Muscle layer of colon (tissue), 2 donors: ENCODE data around the gene B4GAT1.
"Not testable (repeated sequence)": the region's sequence is repeated elsewhere in the genome, so short reads cannot be mapped to it uniquely, and the experiment has no call there.

Source experiments
- H3K27ac ChIP-seq: one replicate; pipeline ENCODE4 v1.7.0; 2013; ENCODE audit warnings: low read depth, mild to moderate bottlenecking, low read length, moderate library complexity
- H3K27me3 ChIP-seq, 2 donors: one replicate each; pipeline ENCODE4 v1.7.0; 2013; ENCODE audit warnings: low read length in 2 of 2, mild to moderate bottlenecking in 2 of 2; ENCODE audit not compliant: insufficient read depth in 2 of 2, control insufficient read depth in 1 of 2
- H3K36me3 ChIP-seq: one replicate; pipeline ENCODE4 v1.7.0; 2013; ENCODE audit warnings: mild to moderate bottlenecking, low read length; ENCODE audit not compliant: insufficient read depth
- H3K4me1 ChIP-seq: one replicate; pipeline ENCODE4 v1.7.0; 2013; ENCODE audit warnings: mild to moderate bottlenecking, low read length; ENCODE audit not compliant: insufficient read depth
- H3K4me3 ChIP-seq, 2 donors: one replicate each; pipeline ENCODE4 v1.7.0; 2013; ENCODE audit warnings: low read length in 2 of 2, low read depth in 1 of 2, mild to moderate bottlenecking in 1 of 2, moderate library complexity in 1 of 2
- H3K9ac ChIP-seq: one replicate; pipeline ENCODE4 v1.7.0; 2013; ENCODE audit warnings: low read length
- H3K9me3 ChIP-seq: one replicate; pipeline ENCODE4 v1.7.0; 2013; ENCODE audit warnings: mild to moderate bottlenecking, low read length
- donor health status: abdominal sarcoma.
- donor health status: Adenocarcinoma of cecum.

Gene B4GAT1

GRCh38 chr11:66315921-66316811 lies 31.3 kb downstream of the B4GAT1 start:
- H3K9ac ChIP-seq: no peak overlapping the region
- no peaks in the 10 kb centered on the region for H3K36me3 ChIP-seq
- peaks cover 48% of the 10 kb centered on the region for H3K4me1 ChIP-seq
- H3K9me3 ChIP-seq: no peaks in the 10 kb centered on the region
- H3K4me3 ChIP-seq: peak overlapping the region; percentile 66 to 67
- peak overlapping the region; percentile 90 for H3K27ac ChIP-seq
- no peaks in the 10 kb centered on the region for H3K27me3 ChIP-seq

GRCh38 chr11:66315498-66315885 lies 31.9 kb downstream of the B4GAT1 start:
- Histone ChIP-seq H3K27ac (peak overlapping the region; percentile 90), H3K27me3 (no peaks in the 10 kb centered on the region), H3K36me3 (no peaks in the 10 kb centered on the region), H3K4me1 (peaks cover 48% of the 10 kb centered on the region), H3K4me3 (peak overlapping the region; percentile 66 to 67), H3K9ac (no peak overlapping the region), H3K9me3 (no peaks in the 10 kb centered on the region)

DNA sequence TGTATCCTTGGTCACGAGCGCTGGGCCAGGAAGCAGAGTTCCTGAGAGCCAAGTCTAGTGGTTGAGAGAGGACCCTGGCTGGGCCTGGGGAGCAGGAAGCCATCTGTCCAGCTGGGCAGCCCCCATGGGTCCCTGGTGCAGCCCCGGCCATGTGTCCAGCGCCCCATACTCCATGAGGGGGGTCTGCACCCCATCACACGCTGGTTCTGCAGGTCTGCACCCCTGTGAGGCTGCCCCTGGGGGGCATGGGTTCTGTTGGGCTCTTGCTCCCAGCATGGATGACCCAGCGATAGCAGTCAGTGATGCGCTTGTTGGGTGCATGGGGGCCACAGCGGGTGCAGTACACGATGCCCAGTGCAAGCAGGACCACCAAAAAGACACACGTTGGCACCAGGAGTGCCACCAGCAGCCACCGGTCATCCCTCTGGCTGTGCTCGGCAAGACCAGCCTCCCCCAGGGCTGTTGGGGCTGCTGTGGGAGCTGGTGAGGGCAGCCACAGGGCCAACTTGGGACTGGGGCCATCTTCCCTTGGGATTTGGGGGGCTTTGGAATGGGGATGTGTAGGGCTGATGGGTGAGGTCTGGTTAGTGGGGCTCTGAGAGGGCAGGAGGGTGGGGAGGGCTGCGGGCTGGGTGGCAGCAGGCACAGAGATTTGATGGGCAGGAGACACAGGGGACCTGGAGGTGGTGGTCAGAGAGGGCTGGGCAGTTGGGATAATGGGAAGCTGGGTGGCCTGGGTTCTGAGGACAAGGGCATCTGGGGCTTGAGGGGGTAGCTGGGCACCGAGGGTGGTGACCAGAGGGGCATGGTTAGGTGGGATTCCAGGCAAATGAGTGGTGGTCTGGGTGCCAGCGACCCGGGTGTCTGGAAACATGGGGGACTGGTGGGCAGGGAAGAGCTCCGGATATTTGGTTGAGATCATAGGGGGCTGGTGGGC lies 32.6 kb downstream of the B4GAT1 start:
- no peaks in the 10 kb centered on the region for H3K9me3 ChIP-seq
- H3K36me3 ChIP-seq: no peaks in the 10 kb centered on the region
- peak overlapping the region; percentile 90 for H3K27ac ChIP-seq
- H3K27me3 ChIP-seq: no peaks in the 10 kb centered on the region
- H3K9ac ChIP-seq: no peak overlapping the region
- peaks cover 48% of the 10 kb centered on the region for H3K4me1 ChIP-seq
- H3K4me3 ChIP-seq: peak overlapping the region; percentile 66 to 67

GRCh38 chr11:66314186-66314501 lies 33.3 kb downstream of the B4GAT1 start:
- peak overlapping the region in 1 of 2 donors; percentile 67 for H3K4me3 ChIP-seq
- H3K9ac ChIP-seq: peak overlapping the region; percentile 53
- H3K4me1 ChIP-seq: peaks cover 48% of the 10 kb centered on the region
- no peaks in the 10 kb centered on the region for H3K27me3 ChIP-seq
- no peaks in the 10 kb centered on the region for H3K9me3 ChIP-seq
- no peaks in the 10 kb centered on the region for H3K36me3 ChIP-seq
- peak overlapping the region; percentile 37 for H3K27ac ChIP-seq

GRCh38 chr11:66313321-66314185 lies 33.9 kb downstream of the B4GAT1 start:
- Histone ChIP-seq H3K36me3 (no peaks in the 10 kb centered on the region), H3K9ac (peak overlapping the region; percentile 53), H3K27me3 (no peaks in the 10 kb centered on the region), H3K27ac (peak overlapping the region; percentile 96), H3K4me3 (peak overlapping the region; percentile 57 to 67), H3K4me1 (peaks cover 44% of the 10 kb centered on the region), H3K9me3 (no peaks in the 10 kb centered on the region)

DNA sequence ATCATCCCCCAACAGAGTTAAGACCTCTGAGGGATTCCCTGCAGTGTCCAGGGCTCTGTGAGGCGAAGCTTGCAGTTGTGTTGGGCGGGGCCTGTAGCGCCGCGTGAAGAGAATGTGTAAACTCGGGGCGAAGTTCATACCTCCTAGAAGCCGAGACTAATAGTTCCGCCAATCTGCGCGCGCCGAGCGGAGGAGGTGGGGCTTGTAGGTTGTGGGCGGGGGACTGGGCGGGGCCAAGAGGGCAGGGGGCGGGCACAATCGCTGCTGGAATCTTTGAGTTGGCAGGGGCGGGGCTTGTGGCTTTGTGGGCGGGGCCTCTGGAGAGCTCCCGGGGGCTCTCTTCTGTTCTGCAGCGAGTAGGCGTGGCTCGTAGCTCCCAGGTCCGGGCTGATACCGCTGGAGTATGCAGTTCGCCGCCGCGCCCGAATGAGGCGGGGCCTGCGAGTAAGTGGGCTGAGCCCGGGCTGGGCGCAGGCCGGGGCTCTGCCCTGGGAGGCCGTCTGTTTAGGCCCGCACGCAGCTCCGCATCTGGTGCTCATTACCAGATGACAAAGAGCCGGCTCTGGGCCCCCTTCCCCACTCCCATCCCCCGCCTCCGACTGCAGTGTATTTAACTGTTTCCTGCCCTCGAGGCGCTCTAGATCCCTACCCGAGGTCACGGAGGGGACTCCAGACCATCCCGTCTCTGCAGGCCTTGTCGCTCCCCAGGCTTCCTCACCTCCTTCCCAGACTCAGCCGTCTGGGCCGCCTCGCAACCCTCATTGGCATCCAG lies 34.7 kb downstream of the B4GAT1 start:
- Histone ChIP-seq H3K9me3 (no peaks in the 10 kb centered on the region), H3K27me3 (no peaks in the 10 kb centered on the region), H3K27ac (peak overlapping the region; percentile 96), H3K9ac (peak overlapping the region; percentile 53), H3K4me3 (peak overlapping the region; percentile 65 to 75), H3K4me1 (peaks cover 36% of the 10 kb centered on the region), H3K36me3 (no peaks in the 10 kb centered on the region)

GRCh38 chr11:66311965-66312548 lies 35.4 kb downstream of the B4GAT1 start:
- no peaks in the 10 kb centered on the region for H3K36me3 ChIP-seq
- H3K9me3 ChIP-seq: no peaks in the 10 kb centered on the region
- peak overlapping the region; percentile 87 for H3K27ac ChIP-seq
- H3K4me1 ChIP-seq: peaks cover 31% of the 10 kb centered on the region
- H3K27me3 ChIP-seq: no peaks in the 10 kb centered on the region
- peak overlapping the region; percentile 65 to 75 for H3K4me3 ChIP-seq
- peak overlapping the region; percentile 65 for H3K9ac ChIP-seq

DNA sequence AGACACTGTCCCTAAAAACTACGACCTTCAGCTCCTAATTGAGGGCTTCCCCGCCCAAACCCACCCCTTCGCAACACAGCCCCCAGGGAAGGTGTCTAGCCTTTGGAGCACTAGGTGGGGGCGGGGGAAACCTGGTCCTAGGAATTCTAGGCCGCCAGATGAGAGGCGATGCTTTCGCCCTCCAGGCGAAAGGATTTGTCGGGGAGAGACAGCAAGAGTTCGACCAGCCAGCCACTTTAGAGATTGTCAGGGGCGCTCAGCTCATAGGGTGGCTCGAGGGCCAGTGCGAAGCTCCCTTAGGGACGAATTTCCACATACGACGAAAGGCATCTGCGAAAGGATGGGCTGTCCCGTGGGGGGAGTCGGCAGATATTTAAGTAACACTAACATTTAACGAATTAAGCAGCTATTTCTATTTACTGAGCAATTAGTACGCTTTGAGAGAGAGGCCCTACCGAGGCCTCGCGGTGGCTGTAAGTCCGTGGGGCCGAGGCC lies 35.9 kb downstream of the B4GAT1 start:
- H3K27ac ChIP-seq: peak overlapping the region; percentile 87
- H3K9me3 ChIP-seq: no peaks in the 10 kb centered on the region
- no peaks in the 10 kb centered on the region for H3K36me3 ChIP-seq
- no peaks in the 10 kb centered on the region for H3K27me3 ChIP-seq
- peak overlapping the region; percentile 65 for H3K9ac ChIP-seq
- H3K4me1 ChIP-seq: peaks cover 31% of the 10 kb centered on the region
- H3K4me3 ChIP-seq: peak overlapping the region; percentile 65 to 75

DNA sequence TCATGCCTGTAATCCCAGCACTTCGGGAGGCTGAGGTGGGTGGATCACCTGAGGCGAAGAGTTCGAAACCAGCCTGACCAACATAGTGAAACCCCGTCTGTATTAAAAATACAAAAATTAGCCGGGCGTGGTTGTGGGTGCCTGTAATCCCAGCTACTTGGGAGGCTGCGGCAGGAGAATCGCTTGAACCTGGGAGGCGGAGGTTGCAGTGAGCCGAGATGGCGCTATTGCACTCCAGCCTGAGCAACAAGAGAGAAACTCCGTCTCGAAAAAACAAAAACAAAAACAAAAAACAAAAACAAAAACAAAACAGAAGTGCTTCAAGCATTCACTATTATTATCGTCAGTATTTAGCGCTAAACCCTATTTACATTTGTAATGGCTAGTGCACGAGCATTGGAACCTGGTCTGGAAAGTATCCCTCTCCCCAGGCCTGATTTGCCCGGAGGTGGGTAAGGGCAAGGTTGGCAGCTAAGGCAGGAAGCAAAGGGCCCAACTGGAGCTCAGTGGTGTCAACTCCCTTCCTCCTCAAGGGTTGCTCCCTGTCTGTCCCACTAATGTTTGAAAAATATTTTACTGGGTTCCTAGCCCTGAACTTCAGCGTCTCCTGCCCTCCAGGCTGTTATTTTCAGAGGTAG lies 36.5 kb downstream of the B4GAT1 start:
- not testable (repeated sequence) for H3K4me3 ChIP-seq, H3K27me3 ChIP-seq, H3K9me3 ChIP-seq, H3K27ac ChIP-seq, H3K9ac ChIP-seq, H3K36me3 ChIP-seq
- H3K4me1 ChIP-seq: peaks cover 30% of the 10 kb centered on the region

DNA sequence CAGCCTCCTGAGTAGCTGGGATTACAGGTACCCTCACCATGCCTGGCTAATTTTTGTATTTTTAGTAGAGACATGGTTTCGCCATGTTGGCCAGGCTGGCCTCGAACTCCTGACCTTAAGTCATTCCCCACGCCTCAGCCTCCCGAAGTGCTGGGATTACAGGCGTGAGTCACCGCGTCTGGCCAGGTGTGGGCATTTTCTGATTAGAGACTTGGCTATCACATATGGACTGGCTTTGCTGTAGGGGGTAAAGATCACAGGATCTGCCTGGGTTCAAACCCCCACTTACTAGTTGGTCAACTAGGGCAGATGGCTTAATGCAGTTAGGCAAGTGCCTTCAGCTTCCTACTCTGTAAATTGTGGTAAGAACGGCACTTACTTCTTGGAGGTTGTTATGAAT lies 37.1 kb downstream of the B4GAT1 start:
- H3K9me3 ChIP-seq: no peaks in the 10 kb centered on the region
- H3K36me3 ChIP-seq: no peaks in the 10 kb centered on the region
- peaks cover 24% of the 10 kb centered on the region for H3K4me1 ChIP-seq
- no peaks in the 10 kb centered on the region for H3K27me3 ChIP-seq
- H3K4me3 ChIP-seq: no peak overlapping the region
- no peak overlapping the region for H3K27ac ChIP-seq
- no peak overlapping the region for H3K9ac ChIP-seq
